Measurements from ENCODE around the gene RFNG. TPM values are rescaled to one million over a fixed set of nuclear protein-coding genes. Genes with fewer than 3 reads are reported as not detected.

RFNG gene
- total and polyA plus RNA-seq, 2 of the 13 experiments (the other 11 are each of a cell fraction or from before 2014, with no cell fraction given): 61.4 to 64.0 TPM

DNA sequence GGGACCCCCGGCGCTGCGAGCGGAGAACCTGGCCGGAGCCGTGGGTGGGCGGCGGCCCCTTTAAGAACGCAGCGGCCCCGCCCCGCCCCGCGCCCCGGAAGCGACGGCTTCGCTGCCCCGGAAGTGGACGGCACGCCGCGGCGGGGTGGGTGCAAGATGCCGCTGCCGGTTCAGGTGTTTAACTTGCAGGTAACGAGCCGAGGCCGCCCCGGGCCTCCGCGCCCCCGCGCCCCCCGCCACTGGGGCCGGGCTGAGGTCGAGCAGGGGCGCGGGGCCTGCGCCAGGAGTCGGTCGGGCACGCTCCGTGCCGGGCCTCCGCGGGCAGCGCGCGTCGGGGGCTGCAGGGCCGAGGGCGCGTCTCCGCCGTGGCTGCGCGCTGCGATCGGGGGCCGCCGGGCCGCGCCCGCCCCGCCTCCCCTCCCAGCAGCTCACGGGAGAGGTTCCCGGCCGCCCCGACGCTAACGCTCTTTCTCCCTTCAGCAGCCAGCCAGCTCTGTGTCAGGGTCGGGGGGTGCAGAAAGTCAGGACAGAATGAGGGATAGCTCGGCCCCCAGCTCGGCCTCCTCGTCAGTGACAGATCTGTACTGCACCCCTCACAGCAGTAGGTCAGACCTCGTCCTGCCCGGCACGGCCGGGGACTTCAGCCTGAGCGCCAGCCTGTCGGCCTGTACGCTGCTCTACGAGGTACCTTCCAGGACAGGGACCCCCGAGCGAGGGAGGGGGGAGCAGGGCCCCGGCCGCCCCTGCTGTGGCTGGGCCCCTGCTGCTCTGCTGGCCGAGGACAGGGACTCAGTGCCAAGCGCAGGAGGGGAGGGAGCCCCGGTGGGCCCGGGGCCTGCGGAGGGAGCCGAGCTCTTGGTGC lies at the start of gene RFNG, which contains the start of gene GPS1 (continued):
- TF ChIP-seq PHF20 (CRISPR knock-in tag; IDR thresholded peaks at IDR 0.05): peak; percentile 76
- TF ChIP-seq MXD4 (CRISPR knock-in tag; IDR thresholded peaks at IDR 0.05): peak; percentile 3; the same call in 1 of the 2 replicates
- TF ChIP-seq SP2 (CRISPR knock-in tag; IDR thresholded peaks at IDR 0.05): peak; percentile 73
- no peak for TF ChIP-seq ZNF441 (CRISPR knock-in tag; IDR thresholded peaks at IDR 0.05; ENCODE audit: borderline replicate concordance)
- TF ChIP-seq, protein P1, sequence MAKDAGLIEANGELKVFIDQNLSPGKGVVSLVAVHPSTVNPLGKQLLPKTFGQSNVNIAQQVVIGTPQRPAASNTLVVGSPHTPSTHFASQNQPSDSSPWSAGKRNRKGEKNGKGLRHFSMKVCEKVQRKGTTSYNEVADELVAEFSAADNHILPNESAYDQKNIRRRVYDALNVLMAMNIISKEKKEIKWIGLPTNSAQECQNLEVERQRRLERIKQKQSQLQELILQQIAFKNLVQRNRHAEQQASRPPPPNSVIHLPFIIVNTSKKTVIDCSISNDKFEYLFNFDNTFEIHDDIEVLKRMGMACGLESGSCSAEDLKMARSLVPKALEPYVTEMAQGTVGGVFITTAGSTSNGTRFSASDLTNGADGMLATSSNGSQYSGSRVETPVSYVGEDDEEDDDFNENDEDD (CRISPR knock-in tag; IDR thresholded peaks at IDR 0.05; ENCODE audit: borderline replicate concordance): peak; percentile 35; the same call in 1 of the 2 replicates
- no peak; the same call in 1 of the 2 replicates for TF ChIP-seq SALL2 (CRISPR knock-in tag; IDR thresholded peaks at IDR 0.05)
- TF ChIP-seq, protein P2, sequence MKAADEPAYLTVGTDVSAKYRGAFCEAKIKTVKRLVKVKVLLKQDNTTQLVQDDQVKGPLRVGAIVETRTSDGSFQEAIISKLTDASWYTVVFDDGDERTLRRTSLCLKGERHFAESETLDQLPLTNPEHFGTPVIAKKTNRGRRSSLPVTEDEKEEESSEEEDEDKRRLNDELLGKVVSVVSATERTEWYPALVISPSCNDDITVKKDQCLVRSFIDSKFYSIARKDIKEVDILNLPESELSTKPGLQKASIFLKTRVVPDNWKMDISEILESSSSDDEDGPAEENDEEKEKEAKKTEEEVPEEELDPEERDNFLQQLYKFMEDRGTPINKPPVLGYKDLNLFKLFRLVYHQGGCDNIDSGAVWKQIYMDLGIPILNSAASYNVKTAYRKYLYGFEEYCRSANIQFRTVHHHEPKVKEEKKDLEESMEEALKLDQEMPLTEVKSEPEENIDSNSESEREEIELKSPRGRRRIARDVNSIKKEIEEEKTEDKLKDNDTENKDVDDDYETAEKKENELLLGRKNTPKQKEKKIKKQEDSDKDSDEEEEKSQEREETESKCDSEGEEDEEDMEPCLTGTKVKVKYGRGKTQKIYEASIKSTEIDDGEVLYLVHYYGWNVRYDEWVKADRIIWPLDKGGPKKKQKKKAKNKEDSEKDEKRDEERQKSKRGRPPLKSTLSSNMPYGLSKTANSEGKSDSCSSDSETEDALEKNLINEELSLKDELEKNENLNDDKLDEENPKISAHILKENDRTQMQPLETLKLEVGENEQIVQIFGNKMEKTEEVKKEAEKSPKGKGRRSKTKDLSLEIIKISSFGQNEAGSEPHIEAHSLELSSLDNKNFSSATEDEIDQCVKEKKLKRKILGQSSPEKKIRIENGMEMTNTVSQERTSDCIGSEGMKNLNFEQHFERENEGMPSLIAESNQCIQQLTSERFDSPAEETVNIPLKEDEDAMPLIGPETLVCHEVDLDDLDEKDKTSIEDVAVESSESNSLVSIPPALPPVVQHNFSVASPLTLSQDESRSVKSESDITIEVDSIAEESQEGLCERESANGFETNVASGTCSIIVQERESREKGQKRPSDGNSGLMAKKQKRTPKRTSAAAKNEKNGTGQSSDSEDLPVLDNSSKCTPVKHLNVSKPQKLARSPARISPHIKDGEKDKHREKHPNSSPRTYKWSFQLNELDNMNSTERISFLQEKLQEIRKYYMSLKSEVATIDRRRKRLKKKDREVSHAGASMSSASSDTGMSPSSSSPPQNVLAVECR (CRISPR knock-in tag; IDR thresholded peaks at IDR 0.05; ENCODE audit: borderline replicate concordance): peak; percentile 62; the same call in 1 of the 2 replicates
- TF ChIP-seq ZNF644 (CRISPR knock-in tag; IDR thresholded peaks at IDR 0.05; ENCODE audit: low read depth): no peak
- no peak for TF ChIP-seq ZNF724P (CRISPR knock-in tag; IDR thresholded peaks at IDR 0.05; ENCODE audit: borderline replicate concordance)
- TF ChIP-seq, protein P3, sequence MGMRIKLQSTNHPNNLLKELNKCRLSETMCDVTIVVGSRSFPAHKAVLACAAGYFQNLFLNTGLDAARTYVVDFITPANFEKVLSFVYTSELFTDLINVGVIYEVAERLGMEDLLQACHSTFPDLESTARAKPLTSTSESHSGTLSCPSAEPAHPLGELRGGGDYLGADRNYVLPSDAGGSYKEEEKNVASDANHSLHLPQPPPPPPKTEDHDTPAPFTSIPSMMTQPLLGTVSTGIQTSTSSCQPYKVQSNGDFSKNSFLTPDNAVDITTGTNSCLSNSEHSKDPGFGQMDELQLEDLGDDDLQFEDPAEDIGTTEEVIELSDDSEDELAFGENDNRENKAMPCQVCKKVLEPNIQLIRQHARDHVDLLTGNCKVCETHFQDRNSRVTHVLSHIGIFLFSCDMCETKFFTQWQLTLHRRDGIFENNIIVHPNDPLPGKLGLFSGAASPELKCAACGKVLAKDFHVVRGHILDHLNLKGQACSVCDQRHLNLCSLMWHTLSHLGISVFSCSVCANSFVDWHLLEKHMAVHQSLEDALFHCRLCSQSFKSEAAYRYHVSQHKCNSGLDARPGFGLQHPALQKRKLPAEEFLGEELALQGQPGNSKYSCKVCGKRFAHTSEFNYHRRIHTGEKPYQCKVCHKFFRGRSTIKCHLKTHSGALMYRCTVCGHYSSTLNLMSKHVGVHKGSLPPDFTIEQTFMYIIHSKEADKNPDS (CRISPR knock-in tag; IDR thresholded peaks at IDR 0.05): no peak
- TF ChIP-seq SOX6 (IDR thresholded peaks at IDR 0.05): no peak
- no peak for TF ChIP-seq SOX6 (CRISPR knock-in tag; IDR thresholded peaks at IDR 0.05)
- TF ChIP-seq SP5 (CRISPR knock-in tag; IDR thresholded peaks at IDR 0.05; ENCODE audit: borderline replicate concordance, low read depth): peak; percentile 47
- peak; percentile 67 for TF ChIP-seq SIN3A (IDR thresholded peaks at IDR 0.05; ENCODE audit: borderline replicate concordance, low read depth, low read length)
- TF ChIP-seq, protein P4, sequence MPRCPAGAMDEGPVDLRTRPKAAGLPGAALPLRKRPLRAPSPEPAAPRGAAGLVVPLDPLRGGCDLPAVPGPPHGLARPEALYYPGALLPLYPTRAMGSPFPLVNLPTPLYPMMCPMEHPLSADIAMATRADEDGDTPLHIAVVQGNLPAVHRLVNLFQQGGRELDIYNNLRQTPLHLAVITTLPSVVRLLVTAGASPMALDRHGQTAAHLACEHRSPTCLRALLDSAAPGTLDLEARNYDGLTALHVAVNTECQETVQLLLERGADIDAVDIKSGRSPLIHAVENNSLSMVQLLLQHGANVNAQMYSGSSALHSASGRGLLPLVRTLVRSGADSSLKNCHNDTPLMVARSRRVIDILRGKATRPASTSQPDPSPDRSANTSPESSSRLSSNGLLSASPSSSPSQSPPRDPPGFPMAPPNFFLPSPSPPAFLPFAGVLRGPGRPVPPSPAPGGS (CRISPR knock-in tag; IDR thresholded peaks at IDR 0.05): no peak
- TF ChIP-seq, protein P5, sequence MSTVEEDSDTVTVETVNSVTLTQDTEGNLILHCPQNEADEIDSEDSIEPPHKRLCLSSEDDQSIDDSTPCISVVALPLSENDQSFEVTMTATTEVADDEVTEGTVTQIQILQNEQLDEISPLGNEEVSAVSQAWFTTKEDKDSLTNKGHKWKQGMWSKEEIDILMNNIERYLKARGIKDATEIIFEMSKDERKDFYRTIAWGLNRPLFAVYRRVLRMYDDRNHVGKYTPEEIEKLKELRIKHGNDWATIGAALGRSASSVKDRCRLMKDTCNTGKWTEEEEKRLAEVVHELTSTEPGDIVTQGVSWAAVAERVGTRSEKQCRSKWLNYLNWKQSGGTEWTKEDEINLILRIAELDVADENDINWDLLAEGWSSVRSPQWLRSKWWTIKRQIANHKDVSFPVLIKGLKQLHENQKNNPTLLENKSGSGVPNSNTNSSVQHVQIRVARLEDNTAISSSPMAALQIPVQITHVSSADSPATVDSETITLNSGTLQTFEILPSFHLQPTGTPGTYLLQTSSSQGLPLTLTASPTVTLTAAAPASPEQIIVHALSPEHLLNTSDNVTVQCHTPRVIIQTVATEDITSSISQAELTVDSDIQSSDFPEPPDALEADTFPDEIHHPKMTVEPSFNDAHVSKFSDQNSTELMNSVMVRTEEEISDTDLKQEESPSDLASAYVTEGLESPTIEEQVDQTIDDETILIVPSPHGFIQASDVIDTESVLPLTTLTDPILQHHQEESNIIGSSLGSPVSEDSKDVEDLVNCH (CRISPR knock-in tag; IDR thresholded peaks at IDR 0.05): no peak
- no peak for TF ChIP-seq ZNF121 (CRISPR knock-in tag; IDR thresholded peaks at IDR 0.05)
- 0 out of 2 replicates have a peak, but pooled peaks have one; percentile 25 for TF ChIP-seq ZNF709 (CRISPR knock-in tag; IDR thresholded peaks at IDR 0.05)
